HG03175 (cell line): Measurements from ENCODE around the gene KRTAP19-4.
"Not testable (repeated sequence)": the region's sequence is repeated elsewhere in the genome, so short reads cannot be mapped to it uniquely, and the experiment has no call there.

Experiments used
- ATAC-seq: cut with Tn5 transposase; IDR thresholded peaks from one replicate; pipeline ENCODE4 v1.9.1; 2021; ENCODE audit warnings: mild to moderate bottlenecking, moderate library complexity; ENCODE audit not compliant: unreplicated experiment

KRTAP19-4 gene

GRCh38 chr21:30497065-30497464 is at the start of gene KRTAP19-4:
TSS of gene KRTAP19-4 (minus strand) at chr21:30497165. CDS start at chr21:30497110, 55 bp downstream.
- no peak for ATAC-seq

DNA sequence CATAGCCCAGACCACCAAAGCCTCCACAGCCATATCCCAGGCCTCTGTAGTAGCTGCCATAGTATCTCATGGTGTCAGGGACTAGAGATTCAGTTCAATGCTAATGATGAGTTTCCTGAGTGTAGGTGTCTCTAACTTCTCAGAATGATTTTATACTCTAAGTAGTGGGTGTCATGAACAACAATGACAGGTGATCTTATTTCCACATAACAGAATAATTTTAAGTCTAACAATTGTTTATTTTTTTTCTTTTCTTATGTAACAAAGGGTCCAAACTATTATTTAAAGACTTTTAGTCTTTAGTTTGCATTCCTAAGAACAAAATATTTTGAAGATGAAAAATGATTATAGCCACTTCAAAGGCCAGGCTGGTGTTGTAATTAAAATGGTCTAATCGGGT is 44.8 kb upstream of the KRTAP19-4 start, which contains the start of gene KRTAP19-6:
Gene KRTAP19-6 (minus strand): TSS at position 101 of the 400 bp plus-strand sequence. CDS start 31 bp downstream, at position 70.
- ATAC-seq: no peak

DNA sequence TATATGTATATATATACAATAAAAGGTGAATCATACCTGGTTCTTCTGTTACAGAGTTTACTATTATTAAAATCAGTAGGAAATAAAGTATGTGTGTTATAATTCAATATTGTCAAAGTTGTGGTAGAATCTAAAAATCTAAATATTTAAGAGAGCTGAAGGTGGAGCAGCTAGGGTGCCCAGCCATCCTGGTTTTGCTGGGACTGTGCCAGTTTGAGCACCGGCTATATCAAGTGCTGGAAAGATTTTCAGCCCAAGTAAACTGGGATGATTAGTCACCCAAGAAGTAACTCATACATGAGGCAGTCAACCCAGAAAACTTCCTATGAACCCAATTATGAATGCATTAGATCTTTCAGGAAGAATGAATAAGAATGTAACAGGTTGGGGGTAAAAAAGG is 21.9 kb upstream of the KRTAP19-4 start:
- no peak for ATAC-seq

DNA sequence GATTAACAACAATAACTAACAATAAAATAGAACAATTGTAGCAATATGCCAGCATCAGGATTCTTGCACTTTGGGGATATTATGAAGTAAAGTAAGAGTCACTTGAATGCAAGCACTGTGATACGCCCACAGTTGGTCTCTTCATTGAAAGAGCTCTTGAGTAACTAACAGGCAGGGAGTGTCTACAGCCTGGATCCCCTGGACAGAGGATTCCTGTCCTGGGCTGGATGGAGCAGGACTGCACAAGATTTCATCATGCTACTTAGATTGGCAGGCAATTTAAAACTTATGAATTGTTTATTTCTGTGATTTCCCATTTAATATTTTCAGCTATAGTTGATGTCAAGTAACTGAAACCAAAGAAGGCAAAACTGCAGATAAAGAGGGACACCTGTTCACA is 18.7 kb upstream of the KRTAP19-4 start:
- ATAC-seq: no peak

GRCh38 chr21:30505621-30506205 is 8.7 kb upstream of the KRTAP19-4 start:
- ATAC-seq: not testable (repeated sequence)

DNA sequence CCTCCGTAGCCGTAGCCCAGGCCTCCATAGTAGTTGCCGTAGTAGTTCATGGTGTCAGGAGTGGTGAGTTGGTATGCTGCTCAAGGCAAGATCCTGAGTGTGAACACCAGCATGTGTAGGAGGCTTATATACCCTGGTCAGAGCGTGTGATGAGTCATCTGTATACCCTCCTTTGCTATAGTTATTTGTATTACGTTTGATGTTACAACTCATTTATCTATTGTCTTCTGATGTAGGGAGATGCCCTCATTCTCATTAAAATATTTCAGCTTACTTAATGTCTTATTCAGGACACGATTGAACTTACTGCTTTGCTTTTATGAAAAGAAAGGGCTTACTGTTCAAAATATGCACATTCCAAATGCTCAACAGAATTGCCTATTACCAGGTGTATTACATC is 5.1 kb upstream of the KRTAP19-4 start, which contains the start of gene KRTAP19-5:
Gene KRTAP19-5 (minus strand): TSS at position 101 of the 400 bp plus-strand sequence. CDS start 51 bp downstream, at position 50.
- no peak for ATAC-seq

GRCh38 chr21:30491963-30492428 is 5.0 kb downstream of the KRTAP19-4 start, which contains the start of gene KRTAP19-3:
TSS of gene KRTAP19-3 (minus strand) at chr21:30492013. CDS start at chr21:30491957, 56 bp downstream.
- no peak for ATAC-seq

DNA sequence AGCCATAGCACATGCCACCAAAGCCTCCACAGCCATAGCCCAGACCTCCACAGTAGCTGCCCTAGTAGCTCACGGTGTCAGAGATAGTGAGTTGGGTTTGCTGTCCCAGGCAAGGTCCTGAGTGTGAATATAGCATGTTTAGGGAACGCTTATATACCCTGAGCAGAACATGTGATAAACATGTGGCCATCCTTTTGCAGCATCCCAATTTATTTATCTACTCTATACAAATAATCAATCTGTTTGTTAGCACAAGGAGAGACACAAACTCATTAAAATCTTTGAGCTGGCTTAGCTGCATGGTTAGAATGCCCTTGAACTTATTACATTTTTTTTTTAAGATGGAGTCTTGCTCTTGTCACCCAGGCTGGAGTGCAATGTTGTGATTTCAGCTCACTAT is 9.6 kb downstream of the KRTAP19-4 start, which contains the start of gene KRTAP19-2:
Gene KRTAP19-2 (minus strand): TSS at position 101 of the 400 bp plus-strand sequence. CDS start 88 bp downstream, at position 13.
- no peak for ATAC-seq

DNA sequence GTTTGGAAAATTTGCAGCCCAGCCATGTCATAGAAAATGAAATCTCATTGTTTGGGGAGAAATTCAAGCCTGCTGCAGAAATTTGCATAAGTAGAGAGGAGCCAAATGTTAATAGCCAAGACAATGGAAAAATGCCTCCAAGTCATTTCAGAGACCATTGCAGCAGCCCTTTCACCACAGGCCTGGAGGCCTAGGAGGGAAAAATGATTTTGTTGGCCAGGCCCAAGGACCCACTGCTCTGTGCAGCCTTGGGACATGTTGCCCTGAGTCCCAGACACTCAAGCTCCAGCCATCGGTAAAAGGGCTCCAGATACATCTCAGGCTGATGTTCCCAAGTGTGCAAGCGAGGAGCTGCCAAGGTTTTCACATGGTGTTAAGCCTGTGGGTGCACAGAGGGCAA is 10.8 kb downstream of the KRTAP19-4 start:
- ATAC-seq: no peak

DNA sequence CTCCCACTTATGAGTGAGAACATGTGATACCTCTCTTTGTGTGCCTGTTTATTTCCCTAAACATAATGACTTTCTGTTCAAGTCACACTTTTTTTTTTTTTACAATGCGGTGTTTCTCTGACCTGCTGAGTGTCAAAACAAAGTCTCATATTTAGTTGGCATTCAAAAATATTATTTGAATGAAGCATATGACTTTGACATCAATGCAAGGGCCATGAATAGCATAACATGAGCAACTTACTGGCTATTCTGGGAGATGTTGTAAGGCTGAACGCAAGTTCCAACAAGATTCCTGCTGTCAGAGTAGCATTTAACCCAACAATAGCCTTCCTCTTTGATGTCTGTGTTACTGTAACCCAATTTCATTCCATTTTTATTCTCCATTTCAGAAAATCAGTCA is 14.8 kb downstream of the KRTAP19-4 start:
- no peak for ATAC-seq

GRCh38 chr21:30480145-30480544 is 16.8 kb downstream of the KRTAP19-4 start, which contains the start of gene KRTAP19-1:
TSS of gene KRTAP19-1 (minus strand) at chr21:30480367. CDS start at chr21:30480317, 50 bp downstream.
- ATAC-seq: no peak

- ATAC-seq: no peak
These were observed 17.7 kb downstream of the KRTAP19-4 start for GRCh38 chr21:30479259-30479658.

GRCh38 chr21:30478004-30478403 is 19.0 kb downstream of the KRTAP19-4 start:
- ATAC-seq: no peak

DNA sequence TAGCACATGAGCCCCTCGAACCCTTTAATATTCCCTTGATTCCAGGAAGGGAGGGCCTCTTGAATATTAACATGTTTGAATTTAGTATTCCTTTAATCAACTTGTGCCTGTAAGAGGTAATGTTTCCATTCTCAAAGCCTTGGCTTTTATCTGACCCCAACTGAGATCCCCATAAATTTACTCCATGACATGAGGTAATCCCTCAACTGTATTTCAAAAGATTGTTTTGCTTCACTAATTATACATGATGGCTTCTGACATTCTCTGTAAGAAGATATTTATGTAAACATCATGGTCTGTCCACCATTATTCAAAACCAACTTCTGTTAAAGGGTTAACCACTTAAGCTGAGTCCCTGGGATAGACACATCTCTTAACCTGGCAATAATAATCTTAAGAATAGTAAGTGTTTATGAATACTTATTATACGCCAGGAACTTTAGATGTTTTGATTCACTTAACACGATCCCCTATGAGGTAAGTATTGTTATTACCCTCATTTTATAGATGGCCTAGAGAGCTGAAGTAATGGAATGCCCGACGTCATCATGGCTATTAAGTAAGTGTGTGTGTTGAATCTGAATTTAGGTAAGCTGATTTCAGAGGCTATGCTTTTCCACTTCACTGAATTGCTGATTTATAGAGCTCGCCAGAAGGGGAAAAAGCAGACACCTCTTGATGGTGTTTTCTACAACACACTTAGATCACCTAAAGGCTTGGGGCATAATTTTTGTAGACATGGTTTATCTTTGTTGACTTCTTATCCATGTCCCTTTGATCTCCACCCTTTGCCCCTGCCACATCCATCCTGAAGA is 27.9 kb downstream of the KRTAP19-4 start:
- no peak for ATAC-seq

- ATAC-seq: no peak
These were observed 33.3 kb downstream of the KRTAP19-4 start for GRCh38 chr21:30463713-30464112.

GRCh38 chr21:30448514-30448913 is 48.5 kb downstream of the KRTAP19-4 start:
- ATAC-seq: no peak

GRCh38 chr21:30447056-30447455 is 49.9 kb downstream of the KRTAP19-4 start:
- no peak for ATAC-seq
